ENCODE measurements around the gene PNMA6F. TPM values are rescaled to one million over a fixed set of nuclear protein-coding genes. Genes with fewer than 3 reads are reported as not detected.
"Not testable (repeated sequence)": the region's sequence is repeated elsewhere in the genome, so short reads cannot be mapped to it uniquely, and the experiment has no call there.

PNMA6F gene
- total and polyA plus RNA-seq, 8 donors, result not detected

- H3K4me3 ChIP-seq, result peak overlapping the region in 1 of 2 donors; percentile 49
- H3K4me1 ChIP-seq, result peaks cover 0 to 7% of the 10 kb centered on the region in 2 donors
- H3K9me3 ChIP-seq, result no peaks in the 10 kb centered on the region
- TF ChIP-seq CTCF (IDR thresholded peaks at IDR 0.05), result no peak
- ATAC-seq (no peak), DNase-seq (no peak)
- intact Hi-C loops (cut with DNase I), result no loop called here
- no peaks in the 10 kb centered on the region for H3K27me3 ChIP-seq
- peaks cover 0 to 4% of the 10 kb centered on the region in 2 donors for H3K36me3 ChIP-seq
- no peak overlapping the region for H3K27ac ChIP-seq
Observed at GRCh38 chrX:153333266-153333665, 11.7 kb upstream of the PNMA6F start.

GRCh38 chrX:153327561-153327960 lies 6.0 kb upstream of the PNMA6F start:
- ATAC-seq (no peak), DNase-seq (no peak)
- H3K36me3 ChIP-seq, result no peaks in the 10 kb centered on the region
- intact Hi-C loops (cut with DNase I), result no loop called here
- no peak for TF ChIP-seq CTCF (IDR thresholded peaks at IDR 0.05)
- H3K9me3 ChIP-seq, result no peaks in the 10 kb centered on the region
- no peak overlapping the region for H3K4me3 ChIP-seq
- H3K27ac ChIP-seq, result no peak overlapping the region
- peaks cover 0 to 4% of the 10 kb centered on the region in 2 donors for H3K27me3 ChIP-seq
- no peaks in the 10 kb centered on the region for H3K4me1 ChIP-seq

- intact Hi-C loops (cut with DNase I), result no loop called here
- no peak for TF ChIP-seq CTCF (IDR thresholded peaks at IDR 0.05)
- ATAC-seq (no peak), DNase-seq (no peak)
- Histone ChIP-seq H3K27ac (no peak overlapping the region), H3K4me3 (no peak overlapping the region), H3K9me3 (no peaks in the 10 kb centered on the region), H3K36me3 (no peaks in the 10 kb centered on the region), H3K27me3 (peaks cover 0 to 13% of the 10 kb centered on the region in 2 donors), H3K4me1 (no peaks in the 10 kb centered on the region)
Observed at GRCh38 chrX:153320555-153321184, 897 bp downstream of the PNMA6F start.

GRCh38 chrX:153320047-153320443 lies 1.5 kb downstream of the PNMA6F start:
- H3K27me3 ChIP-seq, result peaks cover 0 to 13% of the 10 kb centered on the region in 2 donors
- ATAC-seq; DNase-seq; H3K36me3 ChIP-seq; H3K27ac ChIP-seq; H3K4me1 ChIP-seq; H3K9me3 ChIP-seq; intact Hi-C loops (cut with DNase I); H3K4me3 ChIP-seq: not testable (repeated sequence)

GRCh38 chrX:153319295-153320046 lies 2.1 kb downstream of the PNMA6F start:
- no peak for TF ChIP-seq CTCF (IDR thresholded peaks at IDR 0.05)
- intact Hi-C loops (cut with DNase I), result no loop called here
- Histone ChIP-seq H3K9me3 (no peaks in the 10 kb centered on the region), H3K36me3 (no peaks in the 10 kb centered on the region), H3K4me1 (no peaks in the 10 kb centered on the region), H3K27me3 (peaks cover 0 to 13% of the 10 kb centered on the region in 2 donors), H3K27ac (no peak overlapping the region), H3K4me3 (no peak overlapping the region)
- ATAC-seq, result no peak
- peak in 1 of 4 donors; percentile 26 for DNase-seq

Data from left lung (tissue), 10 donors.